Mucosa of stomach (tissue), 1 donor: ENCODE results near the gene IFIT5.

Source experiments
- H3K27me3 ChIP-seq: one replicate; pipeline ENCODE4 v1.7.0; 2013; ENCODE audit warnings: mild to moderate bottlenecking, low read length; ENCODE audit not compliant: control insufficient read depth, insufficient read depth
- H3K36me3 ChIP-seq: one replicate; pipeline ENCODE4 v1.7.0; 2013; ENCODE audit warnings: low read length; ENCODE audit not compliant: control insufficient read depth, insufficient read depth
- H3K4me1 ChIP-seq: one replicate; pipeline ENCODE4 v1.7.0; 2013; ENCODE audit warnings: mild to moderate bottlenecking, low read length; ENCODE audit not compliant: control insufficient read depth, insufficient read depth
- H3K4me3 ChIP-seq: one replicate; pipeline ENCODE4 v1.7.0; 2013; ENCODE audit warnings: low read length
- H3K9ac ChIP-seq: one replicate; pipeline ENCODE4 v1.7.0; 2013; ENCODE audit warnings: mild to moderate bottlenecking, low read length, moderate library complexity
- H3K9me3 ChIP-seq: one replicate; pipeline ENCODE4 v1.7.0; 2013; ENCODE audit warnings: mild to moderate bottlenecking, low read length, moderate library complexity; ENCODE audit not compliant: control insufficient read depth
- donor health status: Pancreatic carcinoma.

The IFIT5 gene

GRCh38 chr10:89414146-89414878, at the start of gene IFIT5:
IFIT5 (plus strand) TSS chr10:89414568; CDS start chr10:89414799, 231 bp downstream.
- no peaks in the 10 kb centered on the region for H3K27me3 ChIP-seq
- H3K4me1 ChIP-seq, result peaks cover 4% of the 10 kb centered on the region

GRCh38 chr10:89367529-89367928, 46.8 kb upstream of the IFIT5 start:
- H3K9ac ChIP-seq, result no peak overlapping the region
- peaks cover 2% of the 10 kb centered on the region for H3K4me1 ChIP-seq
- no peaks in the 10 kb centered on the region for H3K36me3 ChIP-seq
- no peak overlapping the region for H3K4me3 ChIP-seq
- H3K9me3 ChIP-seq, result no peaks in the 10 kb centered on the region
- no peaks in the 10 kb centered on the region for H3K27me3 ChIP-seq

More at GRCh38 chr10:89414146-89414878, at the start of gene IFIT5:
- no peaks in the 10 kb centered on the region for H3K36me3 ChIP-seq
- H3K4me3 ChIP-seq, result peak within 1 kb of the TSS; percentile 76
- H3K9me3 ChIP-seq, result no peaks in the 10 kb centered on the region
- H3K9ac ChIP-seq, result peak within 1 kb of the TSS; percentile 83

- H3K27me3 ChIP-seq, result no peaks in the 10 kb centered on the region
- no peaks in the 10 kb centered on the region for H3K9me3 ChIP-seq
- H3K4me3 ChIP-seq, result no peak overlapping the region
- H3K9ac ChIP-seq, result no peak overlapping the region
- no peaks in the 10 kb centered on the region for H3K36me3 ChIP-seq
- H3K4me1 ChIP-seq, result peaks cover 5% of the 10 kb centered on the region
Observed at GRCh38 chr10:89368129-89368528, 46.2 kb upstream of the IFIT5 start.

GRCh38 chr10:89369156-89370105, 44.9 kb upstream of the IFIT5 start:
- H3K4me1 ChIP-seq, result peaks cover 17% of the 10 kb centered on the region
- no peaks in the 10 kb centered on the region for H3K27me3 ChIP-seq
- H3K9ac ChIP-seq, result no peak overlapping the region
- H3K4me3 ChIP-seq, result no peak overlapping the region
- no peaks in the 10 kb centered on the region for H3K36me3 ChIP-seq
- H3K9me3 ChIP-seq, result no peaks in the 10 kb centered on the region

GRCh38 chr10:89371079-89371478, 43.3 kb upstream of the IFIT5 start:
- Histone ChIP-seq H3K36me3 (no peaks in the 10 kb centered on the region), H3K27me3 (no peaks in the 10 kb centered on the region), H3K9me3 (no peaks in the 10 kb centered on the region), H3K4me1 (peaks cover 24% of the 10 kb centered on the region), H3K9ac (no peak overlapping the region), H3K4me3 (no peak overlapping the region)

- Histone ChIP-seq H3K4me3 (no peak overlapping the region), H3K9ac (no peak overlapping the region), H3K27me3 (no peaks in the 10 kb centered on the region), H3K9me3 (no peaks in the 10 kb centered on the region), H3K4me1 (peaks cover 24% of the 10 kb centered on the region), H3K36me3 (no peaks in the 10 kb centered on the region)
Observed at GRCh38 chr10:89371987-89372386, 42.4 kb upstream of the IFIT5 start.

GRCh38 chr10:89373916-89374711, 40.3 kb upstream of the IFIT5 start:
- Histone ChIP-seq H3K9ac (no peak overlapping the region), H3K9me3 (no peaks in the 10 kb centered on the region), H3K36me3 (no peaks in the 10 kb centered on the region), H3K4me1 (peaks cover 24% of the 10 kb centered on the region), H3K4me3 (no peak overlapping the region), H3K27me3 (no peaks in the 10 kb centered on the region)

GRCh38 chr10:89374713-89375141, 39.6 kb upstream of the IFIT5 start:
- Histone ChIP-seq H3K4me1 (peaks cover 24% of the 10 kb centered on the region), H3K36me3 (no peaks in the 10 kb centered on the region), H3K9ac (no peak overlapping the region), H3K4me3 (no peak overlapping the region), H3K9me3 (no peaks in the 10 kb centered on the region), H3K27me3 (no peaks in the 10 kb centered on the region)

GRCh38 chr10:89377705-89378637, 36.4 kb upstream of the IFIT5 start, which contains the start of gene IFIT1B:
IFIT1B (plus strand) TSS chr10:89378056; CDS start chr10:89378136, 80 bp downstream.
- no peak within 1 kb of the TSS for H3K4me3 ChIP-seq
- no peak within 1 kb of the TSS for H3K9ac ChIP-seq
- H3K9me3 ChIP-seq, result no peaks in the 10 kb centered on the region
- H3K36me3 ChIP-seq, result no peaks in the 10 kb centered on the region
- no peaks in the 10 kb centered on the region for H3K27me3 ChIP-seq
- peaks cover 20% of the 10 kb centered on the region for H3K4me1 ChIP-seq

- Histone ChIP-seq H3K9ac (no peak overlapping the region), H3K36me3 (no peaks in the 10 kb centered on the region)
Observed at GRCh38 chr10:89379103-89379502, 35.3 kb upstream of the IFIT5 start.

GRCh38 chr10:89382757-89383156, 31.6 kb upstream of the IFIT5 start:
- H3K9me3 ChIP-seq, result no peaks in the 10 kb centered on the region

More at GRCh38 chr10:89379103-89379502, 35.3 kb upstream of the IFIT5 start:
- no peaks in the 10 kb centered on the region for H3K9me3 ChIP-seq
- H3K4me1 ChIP-seq, result peaks cover 11% of the 10 kb centered on the region
- H3K27me3 ChIP-seq, result no peaks in the 10 kb centered on the region
- H3K4me3 ChIP-seq, result no peak overlapping the region

More at GRCh38 chr10:89382757-89383156, 31.6 kb upstream of the IFIT5 start:
- H3K36me3 ChIP-seq, result no peaks in the 10 kb centered on the region
- no peaks in the 10 kb centered on the region for H3K4me1 ChIP-seq
- H3K27me3 ChIP-seq, result no peaks in the 10 kb centered on the region
- no peak overlapping the region for H3K4me3 ChIP-seq
- H3K9ac ChIP-seq, result no peak overlapping the region
